WTC11 (cell line): ENCODE measurements around the gene RAB6A. TPM values are rescaled to one million over a fixed set of nuclear protein-coding genes. Genes with fewer than 3 reads are reported as not detected.
A peak's percentile ranks its signal among the peaks of the same experiment; 100 is the strongest.

ENCODE experiments used
- ATAC-seq: fragments of 200-7000 bp; cut with Tn5 transposase; 2 replicates; pipeline ENCODE4 v1.10.0; 2021; ENCODE audit warnings: mild to moderate bottlenecking, moderate library complexity
- CTCF ChIA-PET: fragments of 300-600 bp; sonication (Branson Sonifier 250); formaldehyde crosslinking; loops from one replicate; lab custom pipeline; 2021; ENCODE audit warnings: antibody characterized with exemption; lab: Charles Lee
- POLR2A ChIA-PET: fragments of 350-600 bp; sonication (Branson Sonifier 250); formaldehyde crosslinking; loops from one replicate; lab custom pipeline; 2021; ENCODE audit warnings: antibody characterized with exemption; lab: Charles Lee
- DNase-seq: peaks from one replicate; pipeline ENCODE4 v3.0.0; 2021; ENCODE audit warnings: low spot score
- H3K27ac Mint-ChIP-seq: 2 replicates; pipeline ENCODE4 v1.8.0; 2021; ENCODE audit warnings: mixed read lengths
- H3K27me3 Mint-ChIP-seq: 2 replicates; pipeline ENCODE4 v1.8.0; 2021; ENCODE audit warnings: low read depth, mild to moderate bottlenecking, moderate library complexity, mixed read lengths
- H3K36me3 Mint-ChIP-seq: 2 replicates; pipeline ENCODE4 v1.8.0; 2021; ENCODE audit warnings: mixed read lengths
- H3K4me1 Mint-ChIP-seq: 2 replicates; pipeline ENCODE4 v1.8.0; 2022; ENCODE audit warnings: mixed read lengths
- H3K4me3 Mint-ChIP-seq: 2 replicates; pipeline ENCODE4 v1.8.0; 2021; ENCODE audit warnings: mild to moderate bottlenecking, moderate library complexity, mixed read lengths
- H3K9me3 Mint-ChIP-seq: 2 replicates; pipeline ENCODE4 v1.8.0; 2021; ENCODE audit warnings: mixed read lengths
- ARID4B ChIP-seq: sonication (generic); formaldehyde crosslinking; IDR thresholded peaks from 2 replicates; pipeline ENCODE4 v1.8.0; 2023; ENCODE audit warnings: missing genetic modification reagents, mild to moderate bottlenecking, borderline replicate concordance
- ATF2 ChIP-seq: sonication (generic); formaldehyde crosslinking; IDR thresholded peaks from 2 replicates; pipeline ENCODE4 v1.8.1; 2022; ENCODE audit warnings: low read depth, missing genetic modification reagents, borderline replicate concordance
- ETV6 ChIP-seq: sonication (generic); formaldehyde crosslinking; IDR thresholded peaks from 2 replicates; pipeline ENCODE4 v1.8.1; 2022; ENCODE audit warnings: mild to moderate bottlenecking, missing genetic modification reagents
- FOXJ3 ChIP-seq: sonication (generic); formaldehyde crosslinking; IDR thresholded peaks from 2 replicates; pipeline ENCODE4 v1.9.0; 2021; ENCODE audit warnings: missing genetic modification reagents, mild to moderate bottlenecking, borderline replicate concordance
- FOXK1 ChIP-seq: sonication (generic); formaldehyde crosslinking; IDR thresholded peaks from 2 replicates; pipeline ENCODE4 v1.8.0; 2022; ENCODE audit warnings: mild to moderate bottlenecking, moderate library complexity, missing genetic modification reagents
- GTF2I ChIP-seq: fragments of 250-450 bp; sonication (Bioruptor Pico); conservative IDR thresholded peaks from 2 replicates; pipeline ENCODE4 v1.4.0; 2021; ENCODE audit warnings: mild to moderate bottlenecking
- HMGA2 ChIP-seq: fragments of 250-450 bp; sonication (Bioruptor Pico); IDR thresholded peaks from 2 replicates; pipeline ENCODE4 v1.4.0; 2021; ENCODE audit warnings: mild to moderate bottlenecking, moderate library complexity
- MXD4 ChIP-seq: fragments of 250-450 bp; sonication (Bioruptor Pico); IDR thresholded peaks from 2 replicates; pipeline ENCODE4 v1.8.0; 2021; ENCODE audit warnings: mild to moderate bottlenecking, moderate library complexity, borderline replicate concordance
- MYBL2 ChIP-seq: sonication (generic); formaldehyde crosslinking; IDR thresholded peaks from 2 replicates; pipeline ENCODE4 v1.8.1; 2023; ENCODE audit warnings: mild to moderate bottlenecking, moderate library complexity, missing genetic modification reagents
- NR3C1 ChIP-seq: sonication (generic); formaldehyde crosslinking; conservative IDR thresholded peaks from 2 replicates; pipeline ENCODE4 v1.8.1; 2023; ENCODE audit warnings: low read depth, mild to moderate bottlenecking, missing genetic modification reagents
- TCF7 ChIP-seq: sonication (generic); formaldehyde crosslinking; IDR thresholded peaks from 2 replicates; pipeline ENCODE4 v1.8.0; 2022; ENCODE audit warnings: mild to moderate bottlenecking, low read depth, missing genetic modification reagents, moderate library complexity
- ZNF219 ChIP-seq: sonication (generic); formaldehyde crosslinking; IDR thresholded peaks from 2 replicates; pipeline ENCODE4 v1.8.0; 2023; ENCODE audit warnings: missing genetic modification reagents, mild to moderate bottlenecking, borderline replicate concordance
- ZNF232 ChIP-seq: sonication (generic); formaldehyde crosslinking; IDR thresholded peaks from 2 replicates; pipeline ENCODE4 v1.8.0; 2022; ENCODE audit warnings: mild to moderate bottlenecking, missing genetic modification reagents
- ZNF423 ChIP-seq: fragments of 250-450 bp; sonication (Bioruptor Pico); IDR thresholded peaks from 2 replicates; pipeline ENCODE4 v2.1.2; 2022; ENCODE audit warnings: mild to moderate bottlenecking, moderate library complexity
- ZNF512 ChIP-seq: sonication (generic); formaldehyde crosslinking; IDR thresholded peaks from 2 replicates; pipeline ENCODE4 v1.8.1; 2022; ENCODE audit warnings: missing genetic modification reagents, borderline replicate concordance
- total RNA-seq: library from RNA; stranded (reverse); gene quantifications from 3 replicates; pipeline ENCODE4 v1.2.3, GENCODE V29; 2021
- TF ChIP-seq, protein P1 (sequence below): sonication (generic); formaldehyde crosslinking; IDR thresholded peaks from 2 replicates; pipeline ENCODE4 v1.8.0; 2022; ENCODE audit warnings: mild to moderate bottlenecking, missing genetic modification reagents
- TF ChIP-seq, protein P2 (sequence below): sonication (generic); formaldehyde crosslinking; conservative IDR thresholded peaks from 2 replicates; pipeline ENCODE4 v1.8.1; 2022; ENCODE audit warnings: mild to moderate bottlenecking, missing genetic modification reagents
- TF ChIP-seq, protein P3 (sequence below): fragments of 250-450 bp; sonication (Bioruptor Pico); conservative IDR thresholded peaks from 2 replicates; pipeline ENCODE4 v1.9.0; 2021; ENCODE audit warnings: mild to moderate bottlenecking
- TF ChIP-seq, protein P4 (sequence below): fragments of 250-450 bp; sonication (Bioruptor Pico); IDR thresholded peaks from 2 replicates; pipeline ENCODE4 v1.9.0; 2021; ENCODE audit warnings: mild to moderate bottlenecking, borderline replicate concordance

Gene RAB6A
- total RNA-seq, 1 experiment from 2014 or later, result 107 TPM

DNA sequence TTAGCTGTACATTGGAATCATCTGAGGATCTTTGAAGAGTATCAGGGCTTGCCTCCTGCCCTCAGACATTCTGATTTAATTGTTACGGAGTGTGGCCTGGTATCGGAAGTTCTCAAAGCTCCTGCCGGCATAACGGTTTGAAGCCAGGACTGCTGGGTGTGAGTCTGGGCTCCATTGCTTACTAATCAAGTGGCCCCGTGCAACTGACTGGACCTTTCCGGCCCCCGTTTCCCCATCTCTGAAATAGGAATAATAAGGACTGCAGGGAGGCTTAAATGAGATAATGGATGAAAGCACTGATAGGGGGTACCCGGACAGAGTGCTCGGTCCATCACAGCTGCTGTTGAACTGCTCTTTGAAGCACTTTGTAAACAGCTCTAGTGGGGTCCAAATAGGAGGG is 112.8 kb downstream of the RAB6A start:
- Mint-ChIP-seq H3K27me3 (peaks cover 96% of the 10 kb centered on the region), H3K4me3 (peak overlapping the region; percentile 87), H3K27ac (no peak overlapping the region), H3K9me3 (no peaks in the 10 kb centered on the region), H3K36me3 (no peaks in the 10 kb centered on the region), H3K4me1 (peaks cover 45% of the 10 kb centered on the region)
- POLR2A ChIA-PET, result interaction anchor here (0.5 to 1.6 kb wide), 2 partner anchors 17 to 22 kb away, joined by 3 to 11 read pairs; no protein-coding TSS in a partner anchor
- ATAC-seq (no peak), DNase-seq (no peak)
- CTCF ChIA-PET, result interaction anchor here (1.3 to 8.9 kb wide), 6 partner anchors 13 to 297 kb away, joined by 4 to 104 read pairs (median 12); no protein-coding TSS in a partner anchor
- TF ChIP-seq FOXK1 (CRISPR knock-in tag) (no peak), ETV6 (no peak), ZNF512 (CRISPR knock-in tag) (no peak), ZNF423 (CRISPR knock-in tag) (no peak), FOXJ3 (CRISPR knock-in tag) (no peak), TCF7 (CRISPR knock-in tag) (no peak), NR3C1 (no peak), GTF2I (CRISPR knock-in tag) (no peak), MXD4 (no peak), ARID4B (no peak), ZNF232 (no peak), MYBL2 (CRISPR knock-in tag) (no peak), ATF2 (CRISPR knock-in tag) (no peak), ZNF219 (no peak), HMGA2 (no peak)
- TF ChIP-seq, protein P1, sequence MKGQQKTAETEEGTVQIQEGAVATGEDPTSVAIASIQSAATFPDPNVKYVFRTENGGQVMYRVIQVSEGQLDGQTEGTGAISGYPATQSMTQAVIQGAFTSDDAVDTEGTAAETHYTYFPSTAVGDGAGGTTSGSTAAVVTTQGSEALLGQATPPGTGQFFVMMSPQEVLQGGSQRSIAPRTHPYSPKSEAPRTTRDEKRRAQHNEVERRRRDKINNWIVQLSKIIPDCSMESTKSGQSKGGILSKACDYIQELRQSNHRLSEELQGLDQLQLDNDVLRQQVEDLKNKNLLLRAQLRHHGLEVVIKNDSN (CRISPR knock-in tag), result no peak
- TF ChIP-seq, protein P2, sequence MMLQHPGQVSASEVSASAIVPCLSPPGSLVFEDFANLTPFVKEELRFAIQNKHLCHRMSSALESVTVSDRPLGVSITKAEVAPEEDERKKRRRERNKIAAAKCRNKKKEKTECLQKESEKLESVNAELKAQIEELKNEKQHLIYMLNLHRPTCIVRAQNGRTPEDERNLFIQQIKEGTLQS, result no peak
- TF ChIP-seq, protein P3, sequence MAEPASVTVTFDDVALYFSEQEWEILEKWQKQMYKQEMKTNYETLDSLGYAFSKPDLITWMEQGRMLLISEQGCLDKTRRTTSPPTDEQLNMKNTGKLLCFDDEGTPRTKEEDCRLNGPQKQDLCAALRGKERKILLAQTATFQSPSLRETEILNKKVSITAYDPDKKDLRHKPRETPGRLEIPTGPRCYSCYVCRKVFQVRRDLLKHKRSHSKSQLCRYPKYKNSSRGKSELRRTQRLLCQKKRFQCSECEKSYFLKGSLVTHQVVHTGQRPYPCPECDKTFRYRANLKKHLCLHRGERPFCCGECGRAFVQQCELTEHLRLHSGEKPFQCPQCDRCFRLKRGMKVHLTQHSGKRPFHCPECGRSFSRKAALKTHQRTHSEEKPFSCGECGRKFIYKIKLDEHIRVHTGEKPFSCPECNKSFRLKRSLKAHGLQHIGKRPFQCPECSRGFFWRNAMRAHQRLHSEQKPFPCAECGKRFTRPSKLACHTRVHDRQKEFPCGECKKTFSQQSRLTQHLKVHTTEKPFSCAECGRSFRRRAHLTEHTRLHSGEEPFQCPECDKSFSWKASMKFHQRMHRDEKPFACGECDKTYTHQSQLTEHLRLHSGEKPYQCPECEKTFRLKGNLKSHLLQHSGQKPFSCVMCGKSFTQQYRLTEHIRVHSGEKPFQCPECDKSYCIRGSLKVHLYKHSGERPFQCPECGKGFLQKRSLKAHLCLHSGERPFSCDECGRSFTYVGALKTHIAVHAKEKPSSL (CRISPR knock-in tag), result no peak
- TF ChIP-seq, protein P4, sequence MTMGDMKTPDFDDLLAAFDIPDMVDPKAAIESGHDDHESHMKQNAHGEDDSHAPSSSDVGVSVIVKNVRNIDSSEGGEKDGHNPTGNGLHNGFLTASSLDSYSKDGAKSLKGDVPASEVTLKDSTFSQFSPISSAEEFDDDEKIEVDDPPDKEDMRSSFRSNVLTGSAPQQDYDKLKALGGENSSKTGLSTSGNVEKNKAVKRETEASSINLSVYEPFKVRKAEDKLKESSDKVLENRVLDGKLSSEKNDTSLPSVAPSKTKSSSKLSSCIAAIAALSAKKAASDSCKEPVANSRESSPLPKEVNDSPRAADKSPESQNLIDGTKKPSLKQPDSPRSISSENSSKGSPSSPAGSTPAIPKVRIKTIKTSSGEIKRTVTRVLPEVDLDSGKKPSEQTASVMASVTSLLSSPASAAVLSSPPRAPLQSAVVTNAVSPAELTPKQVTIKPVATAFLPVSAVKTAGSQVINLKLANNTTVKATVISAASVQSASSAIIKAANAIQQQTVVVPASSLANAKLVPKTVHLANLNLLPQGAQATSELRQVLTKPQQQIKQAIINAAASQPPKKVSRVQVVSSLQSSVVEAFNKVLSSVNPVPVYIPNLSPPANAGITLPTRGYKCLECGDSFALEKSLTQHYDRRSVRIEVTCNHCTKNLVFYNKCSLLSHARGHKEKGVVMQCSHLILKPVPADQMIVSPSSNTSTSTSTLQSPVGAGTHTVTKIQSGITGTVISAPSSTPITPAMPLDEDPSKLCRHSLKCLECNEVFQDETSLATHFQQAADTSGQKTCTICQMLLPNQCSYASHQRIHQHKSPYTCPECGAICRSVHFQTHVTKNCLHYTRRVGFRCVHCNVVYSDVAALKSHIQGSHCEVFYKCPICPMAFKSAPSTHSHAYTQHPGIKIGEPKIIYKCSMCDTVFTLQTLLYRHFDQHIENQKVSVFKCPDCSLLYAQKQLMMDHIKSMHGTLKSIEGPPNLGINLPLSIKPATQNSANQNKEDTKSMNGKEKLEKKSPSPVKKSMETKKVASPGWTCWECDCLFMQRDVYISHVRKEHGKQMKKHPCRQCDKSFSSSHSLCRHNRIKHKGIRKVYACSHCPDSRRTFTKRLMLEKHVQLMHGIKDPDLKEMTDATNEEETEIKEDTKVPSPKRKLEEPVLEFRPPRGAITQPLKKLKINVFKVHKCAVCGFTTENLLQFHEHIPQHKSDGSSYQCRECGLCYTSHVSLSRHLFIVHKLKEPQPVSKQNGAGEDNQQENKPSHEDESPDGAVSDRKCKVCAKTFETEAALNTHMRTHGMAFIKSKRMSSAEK (CRISPR knock-in tag), result no peak
